ENCODE data around the gene SETD1B. TPM values are rescaled to one million over a fixed set of nuclear protein-coding genes. Genes with fewer than 3 reads are reported as not detected.
A peak's percentile ranks its signal among the peaks of the same experiment; 100 is the strongest.

Gene SETD1B
- total and polyA plus RNA-seq, 2 donors (not counting 1 experiment from before 2014, with no cell fraction given), result 7.9 to 61.4 TPM

GRCh38 chr12:121802485-121802842, 1.3 kb upstream of the SETD1B start:
- H3K4me1 Mint-ChIP-seq, result peaks cover 50% of the 10 kb centered on the region
- Histone ChIP-seq H3K27ac (ENCODE audit: low read length in 2 of 2) (peak overlapping the region; percentile 97), H3K4me1 (ENCODE audit: control insufficient read depth in 2 of 2, insufficient read depth in 2 of 2, low read length in 2 of 2) (peaks cover 27 to 52% of the 10 kb centered on the region in 2 donors), H3K36me3 (replicated peaks in 1 of 2; ENCODE audit: control extremely low read depth in 1 of 2, control insufficient read depth in 1 of 2, extremely low read depth in 1 of 2, insufficient read depth in 2 of 2, low read length in 1 of 2) (peaks cover 3 to 25% of the 10 kb centered on the region in 2 experiments), H3K4me2 (replicated peaks; ENCODE audit: low read depth, low read length, poor library complexity, severe bottlenecking) (peak overlapping the region; percentile 94), H3K9me3 (ENCODE audit: control extremely low read depth in 1 of 3, control insufficient read depth in 2 of 3, insufficient read depth in 1 of 3, low read length in 2 of 3) (no peaks in the 10 kb centered on the region), H3K9ac (ENCODE audit: low read length) (peak overlapping the region; percentile 85), H4K20me1 (ENCODE audit: control insufficient read depth, insufficient read depth, low read length, poor library complexity, severe bottlenecking) (peaks cover 26% of the 10 kb centered on the region), H2AFZ (ENCODE audit: insufficient read depth, low read depth, low read length, poor library complexity, severe bottlenecking) (peak overlapping the region; percentile 90), H3K27me3 (replicated peaks in 1 of 4; ENCODE audit: control extremely low read depth in 1 of 4, control insufficient read depth in 3 of 4, insufficient read depth in 4 of 4, low read length in 3 of 4) (no peaks in the 10 kb centered on the region), H3K4me3 (ENCODE audit: control extremely low read depth in 1 of 5, extremely low read depth in 1 of 5, insufficient read depth in 1 of 5, low read depth in 2 of 5, low read length in 4 of 5) (peak overlapping the region; percentile 79 to 95 (median 89)), H3K79me2 (ENCODE audit: control insufficient read depth, insufficient read depth, low read length) (peaks cover 65% of the 10 kb centered on the region)
- H3K27ac Mint-ChIP-seq, result peak overlapping the region; percentile 98
- no CpG with 5 or more reads among the region's 1 CpG for WGBS (ENCODE audit: insufficient coverage)
- H3K27me3 Mint-ChIP-seq, result no peaks in the 10 kb centered on the region
- intact Hi-C loops (cut with micrococcal nuclease), result loop anchor here (2.0 to 10.0 kb wide), 3 partner anchors 212 to 702 kb away; partner anchors contain the start of gene ZCCHC8
- no peak for DNase-seq
- POLR2A ChIA-PET, result interaction anchor here (0.6 to 13.7 kb wide), 11 partner anchors 9 to 423 kb away, joined by 3 to 267 read pairs (median 4); partner anchors contain the start of genes DIABLO, PSMD9 and RHOF
- ATAC-seq (ENCODE audit: low read depth), result no peak
- CTCF ChIA-PET, result interaction anchor here (0.8 to 33.5 kb wide), 5 partner anchors 0 to 699 kb away, joined by 3 to 1947 read pairs (median 4); partner anchors contain the start of genes RHOF, SETD1B and ZCCHC8
- peak overlapping the region; percentile 90 for H3K4me3 Mint-ChIP-seq
- TF ChIP-seq EZH2 (IDR thresholded peaks at IDR 0.05; ENCODE audit: borderline replicate concordance, insufficient read depth, low read depth, low read length, poor library complexity, severe bottlenecking) (no peak), CTCF (IDR thresholded peaks at IDR 0.05) (no peak)
- no peaks in the 10 kb centered on the region for H3K9me3 Mint-ChIP-seq (ENCODE audit: insufficient read depth)
